HepG2 (cell line): ENCODE data around the gene C9orf85. TPM values are rescaled to one million over a fixed set of nuclear protein-coding genes. Genes with fewer than 3 reads are reported as not detected.

ENCODE experiments used
- ATAC-seq: fragments of 200-7000 bp; cut with Tn5 transposase; 3 replicates; pipeline ENCODE4 v1.9.1; 2020; ENCODE audit warnings: mild to moderate bottlenecking, moderate library complexity
- BruUV-seq: library from RNA; stranded (reverse); fragments of 400-500 nt; replicated peaks from 2 replicates; lab custom pipeline; 2021; lab: Mats Ljungman, UMichigan
- CTCF ChIA-PET: fragments of 300-600 bp; formaldehyde crosslinking; extraction: SDS; loops from one replicate; lab custom pipeline; 2021; ENCODE audit warnings: low total read pairs, inconsistent platforms, low intra/inter-chr PET ratio; lab: Yijun Ruan, JAX
- POLR2A ChIA-PET: fragments of 350-600 bp; sonication (Branson Sonifier 250); formaldehyde crosslinking; loops from one replicate; lab custom pipeline; 2020; ENCODE audit warnings: antibody characterized with exemption, inconsistent platforms; lab: Yijun Ruan, JAX
- DNase-seq: peaks from one replicate; pipeline ENCODE4 v3.0.0-alpha.2; 2015; ENCODE audit warnings: low spot score
- FAIRE-seq: peaks from 3 replicates; lab custom pipeline; 2011; peaks lifted over from hg19 to GRCh38; lab: Jason Lieb, UNC
- H2AFZ ChIP-seq: one replicate; pipeline ENCODE4 v1.6.1; 2011; ENCODE audit warnings: low read length, inconsistent platforms
- H3K27ac ChIP-seq: fragments of 300-600 bp; 3 replicates; pipeline ENCODE4 v1.8.0; 2011; ENCODE audit warnings: mixed run types, mild to moderate bottlenecking, mixed read lengths, low read length, inconsistent platforms; ENCODE audit not compliant: insufficient read depth; ENCODE audit errors: extremely low read length
- H3K27me3 ChIP-seq, 2 experiments: fragments of 200-600 bp in 1 of 2; 2 replicates in 1 of 2; 3 replicates in 1 of 2; pipeline versions ENCODE4 v1.6.0 to v1.8.0; 2011; ENCODE audit warnings: low read length in 2 of 2, mild to moderate bottlenecking in 2 of 2, moderate library complexity in 2 of 2, inconsistent platforms in 1 of 2; ENCODE audit not compliant: insufficient read depth in 2 of 2, control insufficient read depth in 1 of 2
- H3K36me3 ChIP-seq, 2 experiments: fragments of 200-600 bp in 1 of 2; replicated peaks in 1 of 2; 2 replicates in 1 of 2; 3 replicates in 1 of 2; pipeline versions ENCODE4 v1.5.1 to v1.8.0; 2011; ENCODE audit warnings: low read length in 2 of 2, inconsistent platforms in 1 of 2; ENCODE audit not compliant: insufficient read depth in 2 of 2, control insufficient read depth in 1 of 2
- H3K4me1 ChIP-seq: 2 replicates; pipeline ENCODE4 v1.5.1; 2012; ENCODE audit warnings: low read length, inconsistent platforms; ENCODE audit not compliant: insufficient read depth
- H3K4me2 ChIP-seq: 2 replicates; pipeline ENCODE4 v1.6.0; 2011; ENCODE audit warnings: low read depth, low read length, inconsistent platforms
- H3K4me3 ChIP-seq, 3 experiments: fragments of 200-600 bp in 1 of 3; sonication (generic), shearing (Covaris generic) in 1 of 3; replicated peaks in 1 of 3; 2 replicates each; pipeline ENCODE4 v1.5.1; 2011 to 2016; ENCODE audit warnings: low read length in 3 of 3, inconsistent platforms in 2 of 3, low read depth in 2 of 3, mild to moderate bottlenecking in 2 of 3, control low read depth in 1 of 3, mixed read lengths in 1 of 3; ENCODE audit not compliant: insufficient read depth in 1 of 3
- H3K79me2 ChIP-seq: one replicate; pipeline ENCODE4 v1.6.1; 2011; ENCODE audit warnings: low read length, inconsistent platforms; ENCODE audit not compliant: insufficient read depth
- H3K9ac ChIP-seq: 2 replicates; pipeline ENCODE4 v1.6.0; 2011; ENCODE audit warnings: mild to moderate bottlenecking, low read depth, low read length, inconsistent platforms; ENCODE audit not compliant: insufficient read depth
- H3K9me3 ChIP-seq: 2 replicates; pipeline ENCODE4 v1.5.1; 2012; ENCODE audit warnings: mild to moderate bottlenecking, low read length
- H4K20me1 ChIP-seq: 2 replicates; pipeline ENCODE4 v1.6.0; 2011; ENCODE audit warnings: inconsistent platforms, mild to moderate bottlenecking, low read length, moderate library complexity; ENCODE audit not compliant: insufficient read depth
- KLF9 ChIP-seq: IDR thresholded peaks from 2 replicates; pipeline ENCODE4 v1.6.1; 2016; ENCODE audit warnings: low read depth
- TBP ChIP-seq: sonication (generic); formaldehyde crosslinking; IDR thresholded peaks from 2 replicates; pipeline ENCODE4 v1.5.0; 2020; ENCODE audit warnings: missing genetic modification reagents
- ZBTB38 ChIP-seq: sonication (generic); formaldehyde crosslinking; IDR thresholded peaks from 2 replicates; pipeline ENCODE4 v1.5.1; 2020; ENCODE audit warnings: mild to moderate bottlenecking, missing genetic modification reagents
- ZNF281 ChIP-seq: sonication (generic); formaldehyde crosslinking; IDR thresholded peaks from 2 replicates; pipeline ENCODE4 v1.4.0; 2020; ENCODE audit warnings: missing genetic modification reagents, borderline replicate concordance
- ZNF484 ChIP-seq: sonication (generic); formaldehyde crosslinking; IDR thresholded peaks from 2 replicates; pipeline ENCODE4 v1.5.1; 2020; ENCODE audit warnings: mild to moderate bottlenecking, low read depth, missing genetic modification reagents, borderline replicate concordance
- WGBS: methylation state at CpG from one replicate; pipeline ENCODE4 v1.1.6; 2017; ENCODE audit warnings: low lambda C conversion rate; 5-methylcytosine and 5-hydroxymethylcytosine counted together
- in situ Hi-C: cut with HindIII; loops from 2 replicates; pipeline ENCODE4 v1.10.0; 2017; ENCODE audit warnings: low pct_unique_long_range_greater_than_20kb; ENCODE audit not compliant: extremely low pct_ligation_motif_present
- intact Hi-C: fragments of 100-400 bp; cut with micrococcal nuclease; formaldehyde crosslinking; loops from one replicate; pipeline ENCODE4 v1.10.0; 2022; ENCODE audit not compliant: unreplicated experiment
- polyA plus RNA-seq, 8 experiments: library from polyadenylated mRNA; depleted of rRNA in 3 of 8; stranded (reverse) in 7 of 8; unstranded in 1 of 8; fragments of >200 nt; fragmentation: Illumina TruSeq in 4 of 8; extraction: Trizol in 4 of 8; gene quantifications; 2 replicates each; pipeline versions ENCODE4 v1.2.1 to v1.2.3, GENCODE V29; 2011 to 2016; ENCODE audit warnings: low read depth in 4 of 8, missing spikeins in 1 of 8, mixed read lengths in 1 of 8; ENCODE audit not compliant: insufficient read depth in 1 of 8
- total RNA-seq, 5 experiments: library from RNA; depleted of rRNA; stranded (reverse); fragments of >200 nt; fragmentation: Illumina TruSeq; extraction: Trizol; gene quantifications; 2 replicates each; pipeline ENCODE4 v1.2.3, GENCODE V29; 2016; ENCODE audit warnings: low read depth in 1 of 5

The C9orf85 gene
- total and polyA plus RNA-seq, 2 of the 13 experiments (the other 11 are each of a cell fraction or from before 2014, with no cell fraction given): 9.9 to 13.9 TPM

DNA sequence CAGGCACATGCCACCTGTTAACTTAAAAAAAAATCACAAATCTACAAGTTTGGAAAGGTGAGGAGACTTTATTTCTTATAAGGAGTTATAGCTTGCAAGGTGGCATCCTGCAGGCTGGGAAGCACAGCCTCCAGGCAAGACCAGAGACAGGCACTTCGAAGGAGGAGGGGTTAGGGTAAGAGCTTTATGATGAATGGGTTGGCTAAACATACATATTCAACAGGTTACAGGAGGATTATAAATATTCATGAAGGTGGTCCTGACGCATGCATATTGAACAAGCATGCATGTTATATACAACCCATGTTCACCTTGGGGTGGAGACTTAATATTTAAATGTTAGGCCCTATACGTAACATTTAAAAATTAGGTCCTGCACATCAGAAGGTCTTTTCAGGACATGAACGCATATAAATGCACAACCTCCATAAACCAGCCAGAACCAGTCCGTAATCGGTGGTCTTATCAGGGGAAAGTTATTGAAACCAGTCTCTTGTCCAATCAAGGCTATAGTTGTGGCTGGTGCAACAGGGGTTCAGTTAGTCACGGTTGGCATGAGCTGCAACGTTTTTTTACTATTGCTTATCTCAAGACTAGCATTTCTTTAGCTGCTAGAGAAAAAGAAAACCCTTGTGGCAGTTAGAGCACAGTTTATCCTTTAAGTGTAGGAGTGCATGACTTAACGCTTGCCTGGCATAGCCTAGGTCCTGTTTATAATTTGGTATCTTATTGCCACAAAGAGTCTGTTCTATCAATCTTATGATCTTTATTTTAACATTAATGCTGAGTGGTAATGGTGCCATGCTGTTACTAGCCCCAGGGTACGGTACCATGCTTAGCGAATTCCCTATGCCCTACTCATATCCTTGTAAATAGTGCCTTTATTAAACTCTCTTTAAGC, 76.3 kb downstream of the C9orf85 start:
- intact Hi-C loops: no loop called here
- in situ Hi-C loops: no loop called here
- POLR2A ChIA-PET: no interaction called here
- FAIRE-seq (no peak), ATAC-seq (no peak), DNase-seq (no peak)
- H3K4me3 ChIP-seq: no peak overlapping the region
- no peak overlapping the region for H3K9ac ChIP-seq
- H4K20me1 ChIP-seq: no peaks in the 10 kb centered on the region; the same call in 1 of the 2 replicates
- H3K36me3 ChIP-seq: no peaks in the 10 kb centered on the region
- H3K4me1 ChIP-seq: no peaks in the 10 kb centered on the region
- no peak overlapping the region for H3K4me2 ChIP-seq
- CTCF ChIA-PET: interaction anchor here (1.9 kb wide), 1 partner anchor 37 kb away, joined by 7 read pairs; no protein-coding TSS in a partner anchor
- TF ChIP-seq ZBTB38 (no peak), KLF9 (CRISPR knock-in tag) (no peak), ZNF281 (CRISPR knock-in tag) (no peak), TBP (no peak), ZNF484 (CRISPR knock-in tag) (no peak)
- H3K27ac ChIP-seq: no peak overlapping the region
- no TSS peak for BruUV-seq
- no peaks in the 10 kb centered on the region for H3K9me3 ChIP-seq
- H2AFZ ChIP-seq: no peak overlapping the region
- WGBS: 56% methylated on average over 11 of the region's 11 CpGs
- no peaks in the 10 kb centered on the region for H3K79me2 ChIP-seq
- no peaks in the 10 kb centered on the region for H3K27me3 ChIP-seq
